ENCODE results near the gene TNFSF11.

The TNFSF11 gene

GRCh38 chr13:42654212-42654611 is 80.3 kb downstream of the TNFSF11 start:
- no peak for DNase-seq (ENCODE audit: low read depth)
- H3K4me3 ChIP-seq (ENCODE audit: control insufficient read depth, low read depth, low read length) = no peak overlapping the region
- TF ChIP-seq, protein P1, sequence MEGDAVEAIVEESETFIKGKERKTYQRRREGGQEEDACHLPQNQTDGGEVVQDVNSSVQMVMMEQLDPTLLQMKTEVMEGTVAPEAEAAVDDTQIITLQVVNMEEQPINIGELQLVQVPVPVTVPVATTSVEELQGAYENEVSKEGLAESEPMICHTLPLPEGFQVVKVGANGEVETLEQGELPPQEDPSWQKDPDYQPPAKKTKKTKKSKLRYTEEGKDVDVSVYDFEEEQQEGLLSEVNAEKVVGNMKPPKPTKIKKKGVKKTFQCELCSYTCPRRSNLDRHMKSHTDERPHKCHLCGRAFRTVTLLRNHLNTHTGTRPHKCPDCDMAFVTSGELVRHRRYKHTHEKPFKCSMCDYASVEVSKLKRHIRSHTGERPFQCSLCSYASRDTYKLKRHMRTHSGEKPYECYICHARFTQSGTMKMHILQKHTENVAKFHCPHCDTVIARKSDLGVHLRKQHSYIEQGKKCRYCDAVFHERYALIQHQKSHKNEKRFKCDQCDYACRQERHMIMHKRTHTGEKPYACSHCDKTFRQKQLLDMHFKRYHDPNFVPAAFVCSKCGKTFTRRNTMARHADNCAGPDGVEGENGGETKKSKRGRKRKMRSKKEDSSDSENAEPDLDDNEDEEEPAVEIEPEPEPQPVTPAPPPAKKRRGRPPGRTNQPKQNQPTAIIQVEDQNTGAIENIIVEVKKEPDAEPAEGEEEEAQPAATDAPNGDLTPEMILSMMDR (IDR thresholded peaks at IDR 0.05; ENCODE audit: control insufficient read depth, insufficient read depth, low read depth, low read length, missing control alignments) = no peak

- no peak for DNase-seq (ENCODE audit: low read depth)
- TF ChIP-seq, protein P1 (IDR thresholded peaks at IDR 0.05; ENCODE audit: control insufficient read depth, insufficient read depth, low read depth, low read length, missing control alignments) = no peak
- no peak overlapping the region for H3K4me3 ChIP-seq (ENCODE audit: control insufficient read depth, low read depth, low read length)
Observed at GRCh38 chr13:42654722-42655121, 80.8 kb downstream of the TNFSF11 start.

- TF ChIP-seq, protein P1 (IDR thresholded peaks at IDR 0.05; ENCODE audit: control insufficient read depth, insufficient read depth, low read depth, low read length, missing control alignments) = no peak
- H3K4me3 ChIP-seq (ENCODE audit: control insufficient read depth, low read depth, low read length) = no peak overlapping the region
- DNase-seq (ENCODE audit: low read depth) = no peak
Observed at GRCh38 chr13:42656161-42656560, 82.2 kb downstream of the TNFSF11 start.

GRCh38 chr13:42656958-42657357 is 83.0 kb downstream of the TNFSF11 start:
- DNase-seq (ENCODE audit: low read depth) = no peak
- TF ChIP-seq, protein P1 (IDR thresholded peaks at IDR 0.05; ENCODE audit: control insufficient read depth, insufficient read depth, low read depth, low read length, missing control alignments) = no peak
- H3K4me3 ChIP-seq (ENCODE audit: control insufficient read depth, low read depth, low read length) = no peak overlapping the region

All from AG09309 (cell line).